SH-SY5Y (cell line): Measurements from ENCODE around the gene MS4A12.

Source experiments
- GATA2 ChIP-seq: IDR thresholded peaks from 2 replicates; pipeline ENCODE4 v1.6.1; 2011; ENCODE audit warnings: mild to moderate bottlenecking, low read depth, low read length
- GATA3 ChIP-seq: IDR thresholded peaks from 2 replicates; pipeline ENCODE4 v1.6.1; 2011; ENCODE audit warnings: low read depth, mild to moderate bottlenecking, low read length, moderate library complexity

- TF ChIP-seq GATA2 (no peak), GATA3 (no peak)
Measured at GRCh38 chr11:60498853-60499252, 6.3 kb downstream of the MS4A12 start.
